Sigmoid colon (tissue), 7 donors: ENCODE results near the gene HADH. TPM values are rescaled to one million over a fixed set of nuclear protein-coding genes. Genes with fewer than 3 reads are reported as not detected.

Experiments
- DNase-seq: peaks from one replicate; pipeline ENCODE4 v3.0.0-alpha.2; 2019
- H3K27ac ChIP-seq, 4 donors: fragments of 200-600 bp; sonication (generic); one replicate each; pipeline ENCODE4 v1.5.1; 2016 to 2019; ENCODE audit warnings: mild to moderate bottlenecking in 1 of 4
- H3K27me3 ChIP-seq, 3 donors: fragments of 200-600 bp; sonication (generic); one replicate each; pipeline ENCODE4 v1.5.1; 2019; ENCODE audit warnings: mild to moderate bottlenecking in 1 of 3
- H3K36me3 ChIP-seq, 4 donors: fragments of 200-600 bp; sonication (generic); one replicate each; pipeline ENCODE4 v1.5.1; 2016 to 2019
- H3K4me1 ChIP-seq, 4 donors: fragments of 200-600 bp; sonication (generic); one replicate each; pipeline ENCODE4 v1.5.1; 2017 to 2019
- H3K4me3 ChIP-seq, 4 donors: fragments of 200-600 bp; sonication (generic); one replicate each; pipeline ENCODE4 v1.5.1; 2017 to 2019; ENCODE audit warnings: mild to moderate bottlenecking in 2 of 4, moderate library complexity in 1 of 4
- H3K9me3 ChIP-seq, 4 donors: fragments of 200-600 bp in 3 of 4; sonication (generic) in 3 of 4; one replicate each; pipeline versions ENCODE4 v1.5.1 to v1.6.1; 2013 to 2019
- EP300 ChIP-seq, 4 donors: sonication (generic); formaldehyde crosslinking; IDR thresholded peaks; one replicate each; pipeline ENCODE4 v1.6.1; 2017; ENCODE audit warnings: antibody characterized with exemption in 4 of 4
- POLR2A ChIP-seq, 2 donors: fragments of 450-650 bp; IDR thresholded peaks; one replicate each; pipeline ENCODE4 v1.6.1; 2016; ENCODE audit warnings: antibody characterized with exemption in 2 of 2, mild to moderate bottlenecking in 2 of 2, moderate library complexity in 2 of 2
- POLR2AphosphoS5 ChIP-seq, 4 donors: sonication (generic); formaldehyde crosslinking; IDR thresholded peaks; one replicate each; pipeline ENCODE4 v1.6.1; 2017; ENCODE audit warnings: antibody characterized with exemption in 4 of 4
- WGBS, 2 donors: extraction: QIAGEN DNeasy Blood & Tissue Kit; methylation state at CpG; one replicate each; pipeline ENCODE4 v1.1.7; 2013; 5-methylcytosine and 5-hydroxymethylcytosine counted together
- intact Hi-C: fragments of 100-400 bp; cut with DNase I; formaldehyde crosslinking; loops from one replicate; pipeline ENCODE4 v1.15.1; 2023
- polyA plus RNA-seq, 3 donors: library from polyadenylated mRNA; stranded (reverse); fragments of 200-250 nt; gene quantifications; one replicate each; pipeline ENCODE4 v1.2.3, GENCODE V29; 2013
- total RNA-seq, 4 donors: library from RNA; depleted of rRNA; stranded (reverse); fragments of >200 nt; gene quantifications; one replicate each; pipeline ENCODE4 v1.1.0, GENCODE V29; 2016
- TF ChIP-seq, protein P1 (sequence below), 4 experiments: fragments of 450-650 bp in 3 of 4; fragments of 200-600 bp in 1 of 4; IDR thresholded peaks; one replicate each; pipeline ENCODE4 v1.5.1; 2016 to 2019; ENCODE audit warnings: antibody characterized with exemption in 4 of 4, mild to moderate bottlenecking in 3 of 4, moderate library complexity in 2 of 4
- donor health status: healthy with polysubstance abuse.
- donor health status: Bipolar disorder and iron deficiency.
- donor health status: healthy.

Gene HADH
- total and polyA plus RNA-seq, 7 donors: 46.6 to 229 (median 99.6) TPM

DNA sequence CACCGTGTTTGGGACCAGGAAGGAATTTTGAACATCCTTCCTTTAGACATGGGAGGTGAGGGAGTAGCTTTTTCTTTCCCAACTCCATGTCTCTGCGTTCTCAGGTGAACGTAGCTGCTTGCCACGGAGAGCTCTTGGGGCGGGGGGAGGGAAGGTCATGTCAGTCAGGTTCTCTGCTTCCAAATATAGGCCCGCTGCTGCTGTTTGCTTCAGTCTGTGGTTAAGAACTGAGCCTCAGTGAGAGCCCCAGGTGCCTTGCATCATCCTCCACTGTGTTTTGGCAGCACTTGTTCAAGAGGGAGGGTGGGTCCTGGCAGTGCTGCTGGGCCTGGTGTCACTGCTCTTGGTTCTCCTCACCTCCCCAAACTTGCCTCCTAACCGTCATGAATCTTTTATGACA, 46.5 kb downstream of the HADH start:
- no peaks in the 10 kb centered on the region for H3K4me1 ChIP-seq
- TF ChIP-seq POLR2A (IDR thresholded peaks at IDR 0.05) (no peak), EP300 (IDR thresholded peaks at IDR 0.05) (no peak), POLR2AphosphoS5 (IDR thresholded peaks at IDR 0.05) (no peak)
- TF ChIP-seq, protein P1, sequence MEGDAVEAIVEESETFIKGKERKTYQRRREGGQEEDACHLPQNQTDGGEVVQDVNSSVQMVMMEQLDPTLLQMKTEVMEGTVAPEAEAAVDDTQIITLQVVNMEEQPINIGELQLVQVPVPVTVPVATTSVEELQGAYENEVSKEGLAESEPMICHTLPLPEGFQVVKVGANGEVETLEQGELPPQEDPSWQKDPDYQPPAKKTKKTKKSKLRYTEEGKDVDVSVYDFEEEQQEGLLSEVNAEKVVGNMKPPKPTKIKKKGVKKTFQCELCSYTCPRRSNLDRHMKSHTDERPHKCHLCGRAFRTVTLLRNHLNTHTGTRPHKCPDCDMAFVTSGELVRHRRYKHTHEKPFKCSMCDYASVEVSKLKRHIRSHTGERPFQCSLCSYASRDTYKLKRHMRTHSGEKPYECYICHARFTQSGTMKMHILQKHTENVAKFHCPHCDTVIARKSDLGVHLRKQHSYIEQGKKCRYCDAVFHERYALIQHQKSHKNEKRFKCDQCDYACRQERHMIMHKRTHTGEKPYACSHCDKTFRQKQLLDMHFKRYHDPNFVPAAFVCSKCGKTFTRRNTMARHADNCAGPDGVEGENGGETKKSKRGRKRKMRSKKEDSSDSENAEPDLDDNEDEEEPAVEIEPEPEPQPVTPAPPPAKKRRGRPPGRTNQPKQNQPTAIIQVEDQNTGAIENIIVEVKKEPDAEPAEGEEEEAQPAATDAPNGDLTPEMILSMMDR (IDR thresholded peaks at IDR 0.05): no peak
- H3K27ac ChIP-seq: no peak overlapping the region
- no peaks in the 10 kb centered on the region for H3K27me3 ChIP-seq
- H3K9me3 ChIP-seq: no peaks in the 10 kb centered on the region
- no peak for DNase-seq
- no peak overlapping the region for H3K4me3 ChIP-seq
- intact Hi-C loops: no loop called here
- H3K36me3 ChIP-seq: peaks cover 0 to 51% (median 18%) of the 10 kb centered on the region in 4 donors
- WGBS, 2 donors: 49 to 88% methylated on average over 7 of the region's 7 CpGs

DNA sequence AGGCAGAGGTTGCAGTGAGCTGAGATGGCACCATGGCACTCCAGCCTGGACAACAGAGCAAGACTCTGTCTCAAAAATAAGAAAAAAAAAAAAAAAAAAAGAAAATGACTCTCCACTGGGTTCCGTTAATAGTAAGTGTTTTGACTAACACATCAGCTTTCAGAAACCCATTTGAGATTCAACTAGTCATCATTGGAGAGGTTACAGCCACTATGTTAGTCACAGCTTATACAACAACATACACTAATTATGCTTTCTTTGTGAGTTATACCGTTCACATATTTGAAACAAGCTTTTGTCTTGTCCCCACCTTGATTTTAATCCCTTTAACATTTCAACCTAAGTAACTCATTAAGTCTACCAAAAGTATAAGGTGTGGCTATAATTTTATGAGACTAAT, 48.2 kb downstream of the HADH start:
- Histone ChIP-seq H3K36me3 (peaks cover 0 to 36% (median 17%) of the 10 kb centered on the region in 4 donors), H3K4me1 (no peaks in the 10 kb centered on the region), H3K27ac (no peak overlapping the region), H3K4me3 (no peak overlapping the region), H3K9me3 (no peaks in the 10 kb centered on the region), H3K27me3 (no peaks in the 10 kb centered on the region)
- DNase-seq: no peak
- WGBS, 2 donors: 86% methylated on average over 2 of the region's 2 CpGs
- intact Hi-C loops: no loop called here
- TF ChIP-seq POLR2A (IDR thresholded peaks at IDR 0.05) (no peak), EP300 (IDR thresholded peaks at IDR 0.05) (no peak), POLR2AphosphoS5 (IDR thresholded peaks at IDR 0.05) (no peak)
- TF ChIP-seq, protein P1 (IDR thresholded peaks at IDR 0.05): no peak

DNA sequence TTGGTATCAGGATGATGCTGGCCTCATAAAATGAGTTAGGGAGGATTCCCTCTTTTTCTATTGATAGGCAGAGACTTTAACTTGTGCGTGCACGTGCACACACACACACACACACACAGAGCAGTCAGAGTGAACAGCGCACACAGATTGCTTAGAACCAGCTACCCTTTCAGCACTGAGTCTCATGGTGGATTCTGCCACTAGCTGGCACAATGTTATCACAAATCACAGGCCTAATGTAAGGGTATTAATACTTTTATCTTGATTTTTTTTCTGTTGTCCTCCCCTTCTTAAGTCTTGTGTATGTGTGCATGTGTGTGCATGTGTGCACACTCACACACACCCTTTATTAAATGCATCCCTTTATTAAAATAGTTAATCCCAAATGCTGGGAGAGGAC, 53.2 kb downstream of the HADH start:
- H3K4me1 ChIP-seq: peaks cover 0 to 21% (median 10%) of the 10 kb centered on the region in 4 donors
- H3K27me3 ChIP-seq: no peaks in the 10 kb centered on the region
- DNase-seq: no peak
- no peaks in the 10 kb centered on the region for H3K36me3 ChIP-seq
- H3K4me3 ChIP-seq: no peak overlapping the region
- TF ChIP-seq, protein P1 (IDR thresholded peaks at IDR 0.05): no peak
- TF ChIP-seq EP300 (IDR thresholded peaks at IDR 0.05) (no peak), POLR2A (IDR thresholded peaks at IDR 0.05) (no peak), POLR2AphosphoS5 (IDR thresholded peaks at IDR 0.05) (no peak)
- intact Hi-C loops: no loop called here
- no peaks in the 10 kb centered on the region for H3K9me3 ChIP-seq
- WGBS, 2 donors: 94 to 96% methylated on average over 3 of the region's 3 CpGs
- H3K27ac ChIP-seq: no peak overlapping the region

DNA sequence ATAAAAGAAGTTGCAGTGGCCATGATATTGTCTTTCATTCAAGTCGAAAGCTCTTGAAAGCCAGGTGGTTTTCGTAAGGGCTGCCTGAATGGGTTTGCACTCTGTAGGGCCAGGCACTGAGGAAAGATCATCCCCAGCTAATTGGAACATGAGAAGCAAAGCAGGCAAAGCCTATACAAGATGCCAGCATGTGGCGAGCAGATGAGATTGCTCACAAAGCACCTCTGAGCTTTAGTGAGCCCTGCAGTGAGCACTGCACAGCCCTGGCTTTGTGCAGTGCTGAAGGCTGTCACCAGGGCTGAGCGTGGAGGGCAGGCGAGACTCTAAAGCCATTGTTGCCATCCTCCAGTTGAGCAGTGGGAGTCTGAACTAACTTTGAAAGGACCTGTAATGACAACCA, 53.8 kb downstream of the HADH start:
- Histone ChIP-seq H3K9me3 (no peaks in the 10 kb centered on the region), H3K27ac (no peak overlapping the region), H3K4me1 (peaks cover 0 to 21% (median 10%) of the 10 kb centered on the region in 4 donors), H3K4me3 (no peak overlapping the region), H3K27me3 (no peaks in the 10 kb centered on the region), H3K36me3 (no peaks in the 10 kb centered on the region)
- 79 to 94% methylated on average over 5 of the region's 5 CpGs for WGBS, 2 donors
- DNase-seq: no peak
- TF ChIP-seq POLR2A (IDR thresholded peaks at IDR 0.05) (no peak), POLR2AphosphoS5 (IDR thresholded peaks at IDR 0.05) (no peak), EP300 (IDR thresholded peaks at IDR 0.05) (no peak)
- TF ChIP-seq, protein P1 (IDR thresholded peaks at IDR 0.05): no peak
- intact Hi-C loops: no loop called here
